M059J (cell line): Measurements from ENCODE around the gene ALOX15B. TPM values are rescaled to one million over a fixed set of nuclear protein-coding genes. Genes with fewer than 3 reads are reported as not detected.
A peak's percentile ranks its signal among the peaks of the same experiment; 100 is the strongest.
"Not testable (repeated sequence)": the region's sequence is repeated elsewhere in the genome, so short reads cannot be mapped to it uniquely, and the experiment has no call there.

Experiments used
- DNase-seq: peaks from one replicate; pipeline ENCODE4 v3.0.0-alpha.2; 2012; ENCODE audit warnings: low read depth
- total RNA-seq: library from RNA; depleted of rRNA; stranded (reverse); fragments of >200 nt; shearing (Covaris generic); gene quantifications from 2 replicates; pipeline ENCODE4 v1.2.3, GENCODE V29; 2014

The ALOX15B gene
- total RNA-seq, 1 experiment from 2014 or later: not detected

DNA sequence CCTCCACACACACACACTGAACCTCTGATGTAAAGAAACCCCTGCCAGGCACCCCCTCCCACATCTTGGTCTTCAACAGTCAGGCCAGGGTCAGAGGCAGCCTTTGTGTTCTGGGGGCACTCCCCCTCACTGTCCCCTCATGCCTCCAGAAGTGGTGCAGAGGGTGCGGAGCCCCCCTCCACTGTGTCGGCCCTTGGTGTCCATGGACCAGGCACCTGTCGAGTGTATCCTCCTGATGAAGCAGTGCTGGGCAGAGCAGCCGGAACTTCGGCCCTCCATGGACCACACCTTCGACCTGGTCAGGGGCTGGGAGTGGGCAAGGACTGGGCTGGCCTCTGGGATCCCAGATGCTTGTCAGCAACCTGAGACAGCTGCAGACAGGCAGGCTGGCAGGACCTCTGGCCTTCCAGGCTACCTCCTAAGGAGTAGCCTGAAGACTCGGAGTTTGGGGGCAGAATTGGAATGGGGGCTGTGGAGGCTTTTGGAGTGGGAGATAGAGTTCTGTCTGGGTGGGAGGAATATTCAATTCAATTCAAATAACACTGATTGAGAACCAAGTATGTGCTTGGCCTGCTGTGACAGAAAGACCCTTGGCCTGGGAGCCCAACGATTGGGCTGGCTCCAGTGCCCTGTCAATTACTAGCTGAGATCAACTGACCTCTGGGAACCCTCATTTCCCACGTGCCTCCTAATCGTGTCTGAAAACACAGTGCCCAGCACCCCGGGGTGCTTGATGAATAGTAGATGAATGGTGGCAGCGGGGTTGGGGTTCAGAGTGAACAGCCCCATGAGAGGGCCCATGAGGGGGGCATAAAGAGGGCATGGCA, 24.9 kb upstream of the ALOX15B start:
- DNase-seq: no peak

DNA sequence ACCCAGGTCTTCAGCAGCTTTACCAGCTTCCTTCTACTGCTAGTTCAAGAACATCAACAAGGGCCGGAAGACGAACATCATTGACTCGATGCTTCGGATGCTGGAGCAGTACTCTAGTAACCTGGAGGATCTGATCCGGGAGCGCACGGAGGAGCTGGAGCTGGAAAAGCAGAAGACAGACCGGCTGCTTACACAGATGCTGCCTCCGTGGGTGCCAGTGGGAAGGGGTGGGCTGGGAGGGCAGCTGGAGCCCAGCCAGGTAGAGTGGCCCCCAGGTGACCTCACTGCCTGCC, 24.4 kb upstream of the ALOX15B start:
- DNase-seq: no peak

DNA sequence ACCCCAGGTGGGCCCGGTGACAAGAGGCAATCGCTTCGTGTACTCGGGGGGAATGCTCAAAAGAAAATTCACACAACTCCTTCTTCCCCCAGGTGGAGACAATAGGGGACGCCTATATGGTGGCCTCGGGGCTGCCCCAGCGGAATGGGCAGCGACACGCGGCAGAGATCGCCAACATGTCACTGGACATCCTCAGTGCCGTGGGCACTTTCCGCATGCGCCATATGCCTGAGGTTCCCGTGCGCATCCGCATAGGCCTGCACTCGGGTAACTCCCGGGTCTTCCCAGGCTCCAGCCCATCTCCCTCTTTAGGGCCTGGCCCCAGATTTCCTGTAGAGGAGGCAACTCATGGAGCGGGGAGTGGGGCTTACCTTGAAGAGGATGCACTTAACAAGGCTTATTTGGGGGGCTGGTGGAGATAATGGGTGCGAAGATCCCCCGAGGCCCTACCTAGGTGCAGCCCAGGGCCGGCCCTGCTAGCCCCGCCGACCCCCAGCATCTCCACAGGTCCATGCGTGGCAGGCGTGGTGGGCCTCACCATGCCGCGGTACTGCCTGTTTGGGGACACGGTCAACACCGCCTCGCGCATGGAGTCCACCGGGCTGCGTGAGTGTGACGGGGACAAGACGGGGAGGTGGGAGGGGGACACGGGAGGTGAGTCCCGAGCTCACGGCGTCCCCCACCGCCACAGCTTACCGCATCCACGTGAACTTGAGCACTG, 23.5 kb upstream of the ALOX15B start:
- no peak for DNase-seq

DNA sequence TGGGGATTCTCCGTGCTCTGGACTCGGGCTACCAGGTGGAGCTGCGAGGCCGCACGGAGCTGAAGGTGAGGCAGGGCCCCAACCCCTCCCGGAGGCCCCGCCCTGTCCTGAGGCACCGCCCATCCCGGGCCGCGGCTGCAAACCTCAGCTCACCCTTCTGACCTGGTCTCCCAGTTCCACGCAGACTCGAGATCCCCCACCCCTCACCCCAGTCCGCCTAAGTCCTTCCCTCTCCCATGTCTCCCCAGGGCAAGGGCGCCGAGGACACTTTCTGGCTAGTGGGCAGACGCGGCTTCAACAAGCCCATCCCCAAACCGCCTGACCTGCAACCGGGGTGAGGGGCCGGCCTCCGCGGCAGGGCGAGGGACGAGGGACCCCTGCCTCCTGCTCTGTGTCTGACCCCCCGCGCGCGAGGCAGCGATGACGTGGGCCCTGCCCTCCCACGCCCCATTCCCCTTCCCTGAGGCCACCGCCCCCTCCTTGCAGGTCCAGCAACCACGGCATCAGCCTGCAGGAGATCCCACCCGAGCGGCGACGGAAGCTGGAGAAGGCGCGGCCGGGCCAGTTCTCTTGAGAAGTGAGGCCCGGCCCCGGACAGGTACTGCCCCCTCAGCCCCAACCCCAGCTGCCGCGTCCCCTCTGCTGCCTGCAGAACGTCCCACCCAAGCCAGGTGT, 22.8 kb upstream of the ALOX15B start:
- DNase-seq: no peak

DNA sequence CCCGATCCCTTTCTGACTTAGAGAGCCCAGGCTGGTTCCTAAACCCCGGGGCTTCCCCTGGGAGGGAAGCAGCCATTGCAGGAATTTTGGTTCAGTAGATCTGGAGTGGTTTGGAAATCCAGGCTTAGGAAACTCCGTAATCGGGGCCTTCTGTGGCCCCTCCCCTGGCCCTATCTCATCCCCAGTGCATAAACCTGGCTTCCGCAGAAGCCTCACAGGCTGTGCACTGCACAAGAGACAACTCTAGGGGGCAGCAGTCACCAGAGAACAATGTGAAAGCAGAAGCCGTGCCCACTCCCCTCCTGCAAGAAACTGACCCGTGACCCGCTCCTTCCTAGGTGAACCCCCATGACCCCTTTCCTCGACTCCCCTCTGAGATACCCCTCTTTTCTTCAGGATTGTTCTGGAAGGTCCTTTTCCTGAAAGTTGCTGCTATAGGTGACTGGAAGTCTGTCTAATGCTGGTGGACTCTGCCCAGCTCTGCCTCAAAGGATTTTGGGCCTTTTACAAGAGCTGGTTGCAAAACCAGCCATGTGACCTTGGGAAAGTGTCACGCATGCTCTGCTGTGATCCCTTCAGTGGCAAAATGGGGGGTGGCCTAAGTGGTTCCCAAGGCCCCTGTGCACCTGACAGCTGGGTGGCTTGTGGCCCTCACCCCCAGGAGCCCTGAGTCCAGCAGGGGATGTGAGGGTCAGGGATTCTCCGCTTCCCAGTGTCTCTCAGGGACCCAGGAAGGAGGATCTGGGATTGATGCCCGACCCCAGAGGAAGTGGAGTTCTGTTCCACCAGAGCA, 22.0 kb upstream of the ALOX15B start:
- DNase-seq: peak; percentile 41

DNA sequence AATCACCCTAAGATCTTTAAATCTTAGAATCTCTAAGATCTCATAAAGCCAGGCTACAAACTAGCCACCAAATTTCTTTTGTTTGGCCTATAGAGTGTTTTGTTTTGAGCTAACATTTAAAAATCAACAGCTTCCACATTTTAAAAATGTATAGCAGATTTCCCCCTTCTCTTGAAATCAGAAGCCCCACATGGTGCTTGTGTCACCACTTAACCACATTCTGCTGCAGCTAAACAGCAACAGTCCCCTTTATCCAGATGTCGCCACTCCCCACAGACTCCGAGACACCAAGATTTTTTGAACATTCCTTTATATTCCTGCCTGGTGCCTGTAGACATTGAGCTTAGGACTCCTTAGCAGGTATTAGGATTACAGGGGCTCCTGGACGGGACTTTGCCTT, 20.4 kb upstream of the ALOX15B start:
- no peak for DNase-seq

DNA sequence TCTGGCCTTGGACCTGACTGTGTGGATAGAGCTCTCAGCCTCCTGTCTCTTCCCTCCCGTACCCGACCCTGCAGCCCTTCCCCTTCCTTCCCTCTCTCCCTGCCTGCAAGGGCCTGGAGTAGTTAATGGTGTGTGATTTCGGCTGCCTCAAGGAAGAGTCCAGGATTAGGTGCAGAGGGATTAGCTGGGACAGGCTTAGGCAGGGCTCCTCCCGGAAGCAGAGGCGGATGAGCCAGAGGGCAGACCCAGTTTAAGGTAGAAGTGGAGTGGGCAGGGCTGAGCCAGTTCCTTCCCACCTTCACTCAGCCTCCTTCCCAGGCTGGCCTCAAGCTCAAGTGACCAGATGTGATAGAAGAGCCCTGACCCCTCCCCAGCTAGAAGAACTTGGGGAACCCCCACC, 19.7 kb upstream of the ALOX15B start:
- DNase-seq: no peak

DNA sequence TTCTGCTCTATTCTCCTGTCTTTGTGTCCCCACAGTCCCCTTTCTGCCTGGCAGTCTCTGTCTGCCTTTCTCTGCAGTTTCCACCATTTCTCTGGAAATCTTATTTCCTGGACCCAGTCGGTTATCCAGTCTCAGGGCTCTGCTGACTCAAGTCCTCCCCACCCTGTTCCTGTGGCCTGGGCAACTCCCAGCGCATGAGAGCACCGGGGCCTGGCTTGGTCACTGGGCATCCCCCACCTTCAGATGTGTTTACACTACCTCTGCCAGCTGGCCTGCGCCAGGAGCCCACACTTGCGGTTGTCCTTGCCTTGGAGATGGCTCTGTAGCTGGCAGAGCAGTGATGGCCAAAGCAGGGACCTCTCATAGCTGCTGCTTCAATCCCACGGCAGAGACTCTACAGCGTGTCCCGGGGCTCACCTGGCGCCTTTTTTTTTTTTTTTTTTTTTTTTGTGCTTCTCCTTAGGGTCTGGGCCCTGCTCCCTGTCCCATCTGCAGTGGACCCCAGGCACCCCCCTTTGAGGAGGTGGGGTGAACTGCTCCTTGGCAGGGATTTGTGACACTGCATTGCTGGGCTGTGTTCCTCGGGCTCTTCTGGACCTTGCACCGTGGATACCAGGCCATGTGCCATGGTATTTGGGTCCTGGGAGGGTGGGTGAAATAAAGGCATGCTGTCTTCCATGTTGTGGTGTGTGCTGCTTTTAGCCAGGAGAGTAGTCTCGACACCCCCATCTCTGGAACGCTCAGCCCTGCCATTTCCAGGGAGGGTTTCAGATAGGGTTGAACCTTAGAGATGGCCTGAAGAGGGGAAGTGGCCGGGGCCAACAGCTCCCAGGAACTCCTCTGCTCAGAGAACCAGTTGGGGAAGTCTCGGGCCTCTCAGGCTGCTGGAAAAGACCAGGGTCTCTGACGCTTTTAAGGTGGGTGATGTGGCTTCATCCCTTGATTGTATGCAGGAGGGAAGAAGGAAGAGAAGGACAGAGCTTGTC, 18.9 kb upstream of the ALOX15B start:
- peak; percentile 89 for DNase-seq

DNA sequence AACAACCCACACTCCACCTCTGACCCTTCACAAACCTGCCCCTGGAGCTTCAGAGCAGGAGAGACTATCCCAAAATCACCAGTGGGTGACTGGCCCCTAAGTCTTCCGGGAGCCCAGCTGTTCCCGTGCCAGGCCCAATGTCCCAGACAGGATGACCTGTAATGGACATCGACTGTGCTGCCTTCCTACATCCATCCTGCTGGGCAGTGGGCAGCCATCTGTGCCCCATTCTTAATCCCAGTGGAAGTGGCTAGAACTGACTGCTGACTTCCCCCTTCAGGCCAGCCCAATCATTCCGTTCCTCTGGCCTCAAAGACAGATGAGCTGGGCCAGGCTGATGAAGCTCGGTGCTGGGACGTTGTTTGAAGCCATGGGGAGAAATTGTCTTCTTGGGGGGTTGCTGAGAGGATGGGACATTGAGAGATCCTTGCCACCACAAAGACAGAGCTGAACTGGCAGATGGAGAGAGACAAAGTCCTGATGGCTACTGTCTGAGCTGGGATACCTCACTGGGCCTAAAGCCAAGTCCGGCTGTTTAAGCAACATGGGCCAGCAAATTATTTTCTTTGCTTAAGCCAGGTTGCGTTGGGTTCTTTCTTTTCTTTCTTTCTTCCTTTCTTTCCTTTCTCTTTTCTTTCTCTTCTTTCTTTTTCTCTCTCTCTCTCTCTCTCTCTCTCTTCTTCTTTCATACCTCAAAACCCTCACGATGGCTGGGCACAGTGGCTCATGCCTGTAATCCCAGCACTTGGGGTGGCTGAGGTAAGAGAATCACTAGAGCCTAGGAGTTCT, 17.9 kb upstream of the ALOX15B start:
- no peak for DNase-seq

DNA sequence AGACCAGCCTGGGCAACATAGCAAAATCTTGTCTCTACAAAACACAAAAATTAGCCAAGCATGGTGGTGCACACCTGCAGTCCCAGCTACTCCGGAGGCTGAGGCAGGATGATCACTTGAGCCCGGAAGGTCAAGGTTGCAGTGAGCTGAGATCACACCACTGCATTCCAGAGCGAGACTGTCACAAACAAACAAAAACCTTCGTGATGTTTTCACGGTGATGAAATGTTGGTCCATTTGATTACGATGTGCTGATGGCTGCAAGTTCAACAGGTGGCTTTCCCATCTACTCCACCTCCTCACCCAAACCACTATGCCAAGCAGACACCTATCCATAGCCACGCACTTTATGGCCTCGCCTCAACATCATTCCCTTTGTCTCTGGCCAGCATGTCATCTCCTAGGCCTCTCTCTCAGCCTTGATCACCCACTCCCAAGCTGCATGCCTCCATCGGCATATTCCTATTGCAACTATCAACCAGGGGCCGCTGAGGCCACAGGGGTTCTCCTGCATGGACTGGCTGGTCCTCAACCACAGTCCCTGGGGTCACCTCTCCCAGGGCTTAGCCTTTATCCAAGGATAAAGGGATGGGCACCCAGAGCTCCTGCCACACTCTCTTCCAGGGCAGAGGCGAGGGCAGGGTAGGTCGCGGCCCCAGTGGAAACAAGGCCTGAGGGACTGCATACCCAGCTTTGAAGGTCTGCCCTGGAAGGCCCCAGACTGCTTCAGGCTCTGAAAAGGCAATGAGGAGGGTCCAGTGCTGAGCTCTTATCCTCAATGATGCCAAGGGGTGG, 17.1 kb upstream of the ALOX15B start:
- no peak for DNase-seq

DNA sequence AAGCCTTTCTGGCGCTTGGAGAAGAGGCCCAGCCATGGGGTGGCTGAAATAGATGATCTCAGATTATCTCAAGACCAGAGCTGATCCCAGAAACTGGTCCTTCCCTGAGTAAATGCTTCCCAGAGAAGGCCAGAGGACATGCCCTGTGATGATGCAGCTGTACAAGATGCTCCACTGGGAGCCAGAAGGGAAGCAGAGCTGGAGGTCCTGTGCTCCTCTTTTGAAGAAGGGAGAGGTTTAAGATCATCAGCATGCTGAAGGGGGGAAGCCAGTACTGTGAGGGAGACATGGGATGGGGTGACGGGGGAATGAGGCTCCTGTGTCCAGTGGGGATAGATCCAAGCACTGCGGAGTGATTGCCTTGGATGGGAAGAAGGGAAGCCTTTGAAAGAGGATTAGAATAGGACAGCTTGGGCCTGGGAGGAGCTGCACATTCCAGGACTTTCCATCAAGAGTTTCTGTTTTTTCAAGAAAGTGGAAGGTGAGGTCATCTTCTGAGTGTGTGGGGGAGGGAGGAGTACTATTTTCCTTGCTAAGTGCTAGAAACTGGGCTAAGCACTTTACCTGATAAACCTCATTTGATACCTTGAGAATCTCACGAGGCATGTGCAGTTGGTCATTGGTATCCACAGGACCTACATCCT, 16.4 kb upstream of the ALOX15B start:
- peak; percentile 18 for DNase-seq

DNA sequence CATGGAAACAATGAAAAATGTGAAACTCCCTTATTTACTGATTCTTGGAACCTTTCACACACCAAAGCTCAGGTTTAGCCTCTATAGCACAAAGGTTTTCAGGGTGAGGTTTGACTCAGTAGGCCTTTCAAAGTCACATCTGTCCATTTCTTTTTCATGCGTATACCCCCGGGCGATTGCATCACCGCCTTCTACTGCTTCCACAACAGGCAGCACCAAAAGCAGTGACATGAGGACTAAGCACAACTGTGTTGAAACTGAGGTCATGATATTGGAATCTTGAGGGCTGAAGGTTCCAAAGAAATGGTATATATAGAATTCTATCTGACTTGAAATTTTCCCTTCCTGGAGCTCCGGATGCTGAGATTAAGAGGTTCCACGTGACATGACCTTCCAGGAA, 14.7 kb upstream of the ALOX15B start:
- not testable (repeated sequence) for DNase-seq

DNA sequence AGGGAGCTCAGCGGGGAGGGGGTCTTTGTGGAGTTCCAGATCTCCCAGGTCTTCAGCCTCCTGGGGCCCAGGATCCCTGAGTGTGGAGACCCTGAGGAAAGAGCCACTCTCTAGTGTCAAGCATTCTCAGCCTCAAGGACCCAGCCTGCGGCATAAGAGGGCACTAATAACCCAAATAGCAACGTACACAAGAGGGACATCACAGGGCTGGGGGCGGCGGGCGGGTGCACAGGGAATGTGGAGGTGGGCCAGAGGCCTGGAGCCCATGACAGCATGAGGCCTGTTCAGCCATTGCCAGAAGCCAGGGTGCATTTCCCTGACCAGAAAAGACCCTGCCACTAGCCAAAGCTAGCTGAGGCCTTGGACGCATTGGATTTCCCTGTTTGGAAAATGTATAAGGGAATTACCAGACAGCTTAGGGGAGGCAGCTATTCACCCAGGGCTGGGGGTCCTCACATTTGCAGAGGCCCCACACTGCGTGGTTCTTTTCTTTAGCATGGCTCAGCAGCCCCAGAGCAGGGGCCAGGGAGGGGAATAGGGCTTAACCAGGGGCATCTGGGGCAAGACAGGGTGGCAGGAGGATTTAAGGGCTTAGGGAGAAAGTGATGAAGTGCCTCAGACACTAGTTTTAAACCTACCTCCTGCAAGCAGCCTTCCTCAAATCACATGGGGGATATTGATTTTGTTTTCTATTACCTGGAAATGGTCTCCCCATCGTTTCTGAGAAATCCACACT, 13.5 kb upstream of the ALOX15B start:
- no peak for DNase-seq

DNA sequence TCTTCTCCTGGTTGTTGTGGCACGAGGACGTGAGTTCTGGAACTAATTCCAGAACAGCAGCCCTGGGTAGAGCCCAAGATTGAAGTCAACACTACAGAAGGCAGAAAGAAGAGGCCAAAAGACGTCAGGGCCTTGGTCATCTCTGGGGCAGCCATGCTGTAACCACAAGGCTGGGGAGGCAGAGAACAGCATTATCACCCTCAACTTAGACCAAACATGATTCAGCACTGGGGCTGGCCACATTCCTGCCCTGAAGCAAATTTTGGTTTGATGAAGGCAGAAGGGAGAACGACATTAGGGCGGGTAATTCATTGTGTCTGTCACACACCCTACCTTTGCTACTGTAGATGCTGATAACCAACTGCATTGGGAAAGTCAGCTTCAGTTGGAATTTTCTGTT, 9.7 kb upstream of the ALOX15B start:
- peak; percentile 93 for DNase-seq

DNA sequence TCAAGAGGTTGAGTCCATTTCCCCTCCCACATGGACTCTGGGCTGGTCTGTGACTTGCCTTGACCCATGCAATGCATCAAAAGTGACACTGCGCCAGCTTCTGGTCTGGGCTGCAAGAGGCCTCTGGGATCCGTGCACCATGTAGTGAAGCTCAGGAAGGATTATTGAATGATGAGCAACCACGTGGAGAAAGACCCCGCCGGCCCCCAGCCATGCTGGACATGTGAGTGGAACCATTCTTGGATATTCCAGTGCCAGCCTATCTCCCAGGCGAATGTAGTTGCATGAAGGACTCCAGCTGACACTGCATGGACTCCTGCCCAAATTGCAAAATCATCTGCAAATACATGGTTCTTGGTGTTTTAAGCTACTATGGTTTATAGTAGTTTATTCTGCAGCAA, 7.6 kb upstream of the ALOX15B start:
- no peak for DNase-seq

DNA sequence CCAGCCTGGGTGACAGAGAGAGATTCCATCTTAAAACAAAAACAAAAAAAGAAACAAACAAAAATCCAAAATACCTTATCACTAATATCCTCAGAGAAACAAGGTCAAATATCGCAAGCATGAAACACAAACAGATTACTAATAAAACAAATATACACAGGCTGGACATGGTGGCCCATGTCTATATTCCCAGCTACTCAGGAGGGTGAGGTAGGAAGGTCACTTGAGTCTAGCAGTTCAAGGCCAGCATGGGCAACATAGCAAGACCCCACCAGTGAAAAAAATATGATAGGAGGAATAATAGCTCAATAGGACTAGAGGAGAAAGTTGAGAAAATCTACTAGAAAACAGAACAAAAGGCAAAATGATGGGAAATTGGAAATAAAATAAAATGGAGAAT, 6.9 kb upstream of the ALOX15B start:
- no peak for DNase-seq

DNA sequence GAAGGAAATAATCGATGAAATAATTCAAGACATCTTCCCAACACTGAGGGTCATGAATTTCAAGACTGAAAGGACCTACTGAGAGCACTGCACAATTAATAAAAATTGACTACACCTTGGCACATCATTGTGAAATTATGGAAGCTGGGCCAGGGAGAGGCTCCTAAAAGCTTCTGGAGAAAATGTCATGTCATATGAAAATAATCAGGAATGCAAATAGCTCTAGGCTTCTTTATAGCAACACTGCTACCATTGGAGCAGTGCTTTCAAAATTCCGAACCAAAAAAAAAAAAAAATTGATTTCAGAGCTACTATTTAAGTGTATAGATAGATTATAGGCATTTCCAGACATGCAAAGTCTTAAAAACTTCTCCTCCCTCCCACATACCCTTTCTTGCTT, 6.4 kb upstream of the ALOX15B start:
- no peak for DNase-seq

DNA sequence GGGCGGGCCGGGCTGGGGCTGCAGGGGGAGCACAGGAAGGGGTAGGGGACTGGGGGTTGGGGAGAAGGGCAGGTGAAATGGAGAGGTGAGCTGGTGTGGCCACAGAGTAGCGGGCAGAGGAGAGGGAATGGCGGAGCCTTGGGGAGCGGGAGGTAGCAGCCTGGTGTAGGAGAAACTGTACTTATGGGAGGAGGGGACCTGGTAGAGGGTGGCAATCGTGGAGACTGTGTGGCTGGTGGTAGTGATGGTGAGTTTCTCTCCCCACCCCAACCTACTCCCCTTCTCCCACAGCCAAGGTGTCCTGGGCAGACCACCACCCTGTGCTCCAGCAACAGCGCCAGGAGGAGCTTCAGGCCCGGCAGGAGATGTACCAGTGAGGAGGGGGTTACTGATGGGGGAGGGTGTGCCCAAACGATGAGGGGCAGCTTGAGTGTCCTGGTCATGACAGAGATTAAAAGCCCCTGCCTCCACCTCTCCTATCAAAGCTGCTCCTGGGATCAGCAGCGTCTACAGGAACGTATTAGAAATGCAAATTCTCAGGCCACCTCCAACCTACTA, 831 bp downstream of the ALOX15B start:
- DNase-seq: no peak
